ELF-1 (cell line): ENCODE data around the gene PEAK3.

Experiments
- DNase-seq: peaks from one replicate; pipeline ENCODE4 v3.0.0-alpha.2; 2016; ENCODE audit warnings: low read depth, low spot score

Gene PEAK3

GRCh38 chr19:2315818-2316353 lies 33.9 kb upstream of the PEAK3 start:
- peak; percentile 79 for DNase-seq

- DNase-seq: no peak
Observed at GRCh38 chr19:2315121-2315817, 33.3 kb upstream of the PEAK3 start.

- no peak for DNase-seq
Observed at GRCh38 chr19:2312820-2313501, 31.0 kb upstream of the PEAK3 start.

GRCh38 chr19:2311093-2311492 lies 29.1 kb upstream of the PEAK3 start:
- DNase-seq: no peak

- no peak for DNase-seq
Observed at GRCh38 chr19:2309734-2310362, 27.9 kb upstream of the PEAK3 start.

GRCh38 chr19:2308114-2308556 lies 26.2 kb upstream of the PEAK3 start, which contains the start of gene LINGO3:
TSS of gene LINGO3 (minus strand) at chr19:2308154. CDS start at chr19:2291776, 16,378 bp downstream.
- DNase-seq: no peak

- no peak for DNase-seq
Observed at GRCh38 chr19:2307518-2308012, 25.6 kb upstream of the PEAK3 start.

GRCh38 chr19:2306971-2307370 lies 25.0 kb upstream of the PEAK3 start:
- DNase-seq: no peak

GRCh38 chr19:2306281-2306806 lies 24.4 kb upstream of the PEAK3 start:
- DNase-seq: no peak

- no peak for DNase-seq
Observed at GRCh38 chr19:2305452-2306280, 23.7 kb upstream of the PEAK3 start.

- DNase-seq: no peak
Observed at GRCh38 chr19:2303211-2303798, 21.3 kb upstream of the PEAK3 start.

- DNase-seq: peak; percentile 55
Observed at GRCh38 chr19:2302319-2303210, 20.6 kb upstream of the PEAK3 start.

- no peak for DNase-seq
Observed at GRCh38 chr19:2300533-2300932, 18.6 kb upstream of the PEAK3 start.

GRCh38 chr19:2296141-2296540 lies 14.2 kb upstream of the PEAK3 start:
- no peak for DNase-seq

GRCh38 chr19:2294687-2295335 lies 12.8 kb upstream of the PEAK3 start:
- no peak for DNase-seq

GRCh38 chr19:2291185-2291751 lies 9.3 kb upstream of the PEAK3 start:
- peak; percentile 79 for DNase-seq

GRCh38 chr19:2290441-2291184 lies 8.6 kb upstream of the PEAK3 start:
- DNase-seq: peak; percentile 66
